Mucosa of rectum (tissue), 2 donors: ENCODE measurements around the gene FAM200A.
A peak's percentile ranks its signal among the peaks of the same experiment; 100 is the strongest.
"Not testable (repeated sequence)": the region's sequence is repeated elsewhere in the genome, so short reads cannot be mapped to it uniquely, and the experiment has no call there.

Experiments
- H3K27ac ChIP-seq, 2 donors: one replicate each; pipeline ENCODE4 v1.7.0; 2013; ENCODE audit warnings: inconsistent platforms in 2 of 2, low read depth in 2 of 2, low read length in 2 of 2
- H3K27me3 ChIP-seq, 2 donors: one replicate each; pipeline ENCODE4 v1.7.0; 2013; ENCODE audit warnings: low read length in 2 of 2; ENCODE audit not compliant: control insufficient read depth in 2 of 2, insufficient read depth in 2 of 2
- H3K36me3 ChIP-seq, 2 donors: one replicate each; pipeline ENCODE4 v1.7.0; 2013; ENCODE audit warnings: low read length in 2 of 2; ENCODE audit not compliant: control insufficient read depth in 2 of 2, insufficient read depth in 2 of 2
- H3K4me1 ChIP-seq, 2 donors: one replicate each; pipeline ENCODE4 v1.7.0; 2013; ENCODE audit warnings: low read length in 2 of 2, mild to moderate bottlenecking in 1 of 2; ENCODE audit not compliant: control insufficient read depth in 2 of 2, insufficient read depth in 2 of 2
- H3K4me3 ChIP-seq, 2 donors: one replicate each; pipeline ENCODE4 v1.7.0; 2013; ENCODE audit warnings: low read length in 2 of 2
- H3K9ac ChIP-seq, 2 donors: one replicate each; pipeline ENCODE4 v1.7.0; 2013; ENCODE audit warnings: low read length in 2 of 2, low read depth in 1 of 2, mild to moderate bottlenecking in 1 of 2
- H3K9me3 ChIP-seq, 2 donors: one replicate each; pipeline ENCODE4 v1.7.0; 2013; ENCODE audit warnings: low read length in 2 of 2; ENCODE audit not compliant: control insufficient read depth in 2 of 2
- donor health status: healthy.
- donor health status: Normal muscosa, but diverticular disease.

FAM200A gene

GRCh38 chr7:99559175-99559915, 7.4 kb upstream of the FAM200A start:
- peaks cover 34 to 42% of the 10 kb centered on the region in 2 donors for H3K36me3 ChIP-seq
- H3K4me1 ChIP-seq: peaks cover 14 to 20% of the 10 kb centered on the region in 2 donors

GRCh38 chr7:99558306-99559174, 6.6 kb upstream of the FAM200A start, which contains the start of gene ZNF655:
TSS of gene ZNF655 (plus strand) at chr7:99558642. CDS start at chr7:99560560, 1,918 bp downstream.
- Histone ChIP-seq H3K9me3 (no peaks in the 10 kb centered on the region), H3K27me3 (no peaks in the 10 kb centered on the region), H3K4me3 (peak within 1 kb of the TSS; percentile 91 to 92), H3K27ac (peak within 1 kb of the TSS; percentile 97), H3K36me3 (peaks cover 27 to 38% of the 10 kb centered on the region in 2 donors), H3K9ac (peak within 1 kb of the TSS; percentile 92 to 99), H3K4me1 (peaks cover 14 to 20% of the 10 kb centered on the region in 2 donors)

More at GRCh38 chr7:99559175-99559915, 7.4 kb upstream of the FAM200A start:
- Histone ChIP-seq H3K4me3 (peak overlapping the region; percentile 91 to 92), H3K9ac (peak overlapping the region; percentile 92 to 99), H3K9me3 (no peaks in the 10 kb centered on the region), H3K27me3 (no peaks in the 10 kb centered on the region), H3K27ac (peak overlapping the region; percentile 97)

DNA sequence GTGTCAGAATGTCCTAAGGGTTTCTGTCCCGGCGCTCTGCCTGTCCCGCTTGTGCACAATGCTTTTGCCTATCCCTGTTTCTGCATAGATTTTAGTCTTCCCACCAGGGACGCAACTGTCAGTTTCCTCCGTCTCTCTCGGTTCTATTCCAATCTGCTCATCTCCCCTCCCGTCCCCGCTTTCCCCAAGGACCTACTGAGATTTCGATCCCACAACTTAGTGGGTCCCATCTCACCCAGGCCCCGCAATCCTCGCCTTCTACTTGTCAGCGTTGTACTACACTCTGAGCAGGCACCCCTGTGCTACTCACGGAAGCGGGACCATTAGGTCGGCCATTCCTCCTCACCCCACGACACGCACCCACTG, 6.0 kb upstream of the FAM200A start:
- Histone ChIP-seq H3K4me3 (peak overlapping the region; percentile 91 to 92), H3K27ac (peak overlapping the region; percentile 97), H3K9me3 (no peaks in the 10 kb centered on the region), H3K4me1 (peaks cover 14 to 19% of the 10 kb centered on the region in 2 donors), H3K27me3 (no peaks in the 10 kb centered on the region), H3K36me3 (peaks cover 25 to 37% of the 10 kb centered on the region in 2 donors), H3K9ac (peak overlapping the region; percentile 92 to 99)

DNA sequence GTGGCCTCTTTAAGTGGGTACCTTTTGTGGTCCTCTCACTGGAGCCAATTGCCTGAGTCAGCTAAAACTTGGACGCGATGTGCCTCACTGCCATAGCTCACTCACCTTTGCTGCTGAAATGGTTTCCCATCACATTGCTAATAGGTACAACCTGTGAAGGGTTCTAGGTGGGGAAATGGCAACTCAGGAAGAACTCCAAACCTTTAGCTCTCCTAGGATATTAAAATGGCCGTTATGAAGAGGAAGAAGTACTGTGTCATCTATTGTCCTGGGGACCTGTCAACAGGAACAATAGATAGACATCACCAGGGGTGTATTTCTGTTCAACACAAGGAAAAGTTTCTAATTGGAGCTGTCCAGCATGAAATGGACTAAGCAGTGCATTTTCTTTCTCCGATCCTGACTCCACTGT, 5.3 kb upstream of the FAM200A start:
- Histone ChIP-seq H3K9ac (peak overlapping the region; percentile 92 to 99), H3K27ac (peak overlapping the region in 1 of 2 donors; percentile 97), H3K36me3 (peaks cover 19 to 29% of the 10 kb centered on the region in 2 donors), H3K9me3 (no peaks in the 10 kb centered on the region), H3K27me3 (no peaks in the 10 kb centered on the region), H3K4me1 (peaks cover 7 to 22% of the 10 kb centered on the region in 2 donors), H3K4me3 (peak overlapping the region; percentile 91 to 92)

DNA sequence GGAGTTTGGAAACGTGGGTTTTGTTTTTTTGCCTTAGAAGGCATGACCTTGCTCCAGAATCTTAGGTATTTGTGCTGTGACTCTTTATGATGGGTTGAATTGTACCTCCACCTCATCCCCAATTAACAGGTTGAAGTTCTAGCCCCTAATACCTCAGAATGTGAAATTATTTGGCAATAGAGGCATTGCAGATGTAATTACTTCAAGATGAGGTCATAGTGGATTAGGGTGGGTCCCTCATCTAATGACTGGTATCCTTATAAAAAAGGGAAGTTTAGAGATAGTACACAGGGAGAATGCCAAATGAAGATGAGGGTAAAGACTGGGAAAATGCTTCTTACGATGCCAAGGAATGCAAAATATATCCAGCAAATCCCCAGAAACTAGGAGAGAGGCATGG, 3.0 kb upstream of the FAM200A start:
- no peak overlapping the region for H3K4me3 ChIP-seq
- peaks cover 0 to 11% of the 10 kb centered on the region in 2 donors for H3K36me3 ChIP-seq
- H3K4me1 ChIP-seq: peaks cover 5 to 21% of the 10 kb centered on the region in 2 donors
- H3K9me3 ChIP-seq: no peaks in the 10 kb centered on the region
- no peak overlapping the region for H3K27ac ChIP-seq
- H3K9ac ChIP-seq: no peak overlapping the region
- H3K27me3 ChIP-seq: no peaks in the 10 kb centered on the region

GRCh38 chr7:99553039-99553438, 1.1 kb upstream of the FAM200A start:
- Histone ChIP-seq H3K9me3 (no peaks in the 10 kb centered on the region), H3K27me3 (no peaks in the 10 kb centered on the region), H3K4me1 (peaks cover 5 to 13% of the 10 kb centered on the region in 2 donors), H3K36me3 (peaks cover 4 to 14% of the 10 kb centered on the region in 2 donors), H3K4me3 (no peak overlapping the region), H3K27ac (no peak overlapping the region), H3K9ac (no peak overlapping the region)

DNA sequence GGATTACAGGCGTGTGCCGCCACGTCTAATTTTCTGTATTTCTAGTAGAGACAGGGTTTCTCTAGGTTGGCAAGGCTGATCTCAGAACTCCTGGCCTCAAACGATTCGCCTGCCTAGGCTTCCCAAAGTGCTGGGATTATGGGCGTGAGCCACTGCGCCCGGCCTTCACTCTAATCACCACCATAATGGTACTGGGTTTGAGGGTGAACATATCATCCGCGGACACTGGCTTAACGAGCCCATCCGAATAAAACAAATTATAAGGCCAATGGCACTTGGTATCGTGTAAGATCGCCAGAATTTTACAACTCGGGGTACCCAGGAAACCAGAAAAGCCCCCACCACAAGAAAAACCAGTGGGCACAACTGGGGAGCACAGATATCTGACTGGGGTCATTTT, 580 bp downstream of the FAM200A start:
- no peaks in the 10 kb centered on the region for H3K27me3 ChIP-seq
- peak overlapping the region; percentile 91 to 97 for H3K4me3 ChIP-seq
- no peaks in the 10 kb centered on the region for H3K9me3 ChIP-seq
- H3K4me1 ChIP-seq: peaks cover 0 to 5% of the 10 kb centered on the region in 2 donors
- peak overlapping the region; percentile 50 to 84 for H3K27ac ChIP-seq
- H3K9ac ChIP-seq: peak overlapping the region; percentile 92 to 99
- peaks cover 13 to 24% of the 10 kb centered on the region in 2 donors for H3K36me3 ChIP-seq

GRCh38 chr7:99549545-99549944, 2.4 kb downstream of the FAM200A start:
- not testable (repeated sequence) for H3K27me3 ChIP-seq, H3K9ac ChIP-seq, H3K27ac ChIP-seq, H3K4me1 ChIP-seq, H3K9me3 ChIP-seq, H3K4me3 ChIP-seq
- peaks cover 13 to 20% of the 10 kb centered on the region in 2 donors for H3K36me3 ChIP-seq

- H3K27ac ChIP-seq, H3K27me3 ChIP-seq, H3K4me3 ChIP-seq, H3K9me3 ChIP-seq, H3K4me1 ChIP-seq, H3K9ac ChIP-seq: not testable (repeated sequence)
- peaks cover 13% of the 10 kb centered on the region in 2 donors for H3K36me3 ChIP-seq
Observed at GRCh38 chr7:99545308-99545707, 6.6 kb downstream of the FAM200A start.

DNA sequence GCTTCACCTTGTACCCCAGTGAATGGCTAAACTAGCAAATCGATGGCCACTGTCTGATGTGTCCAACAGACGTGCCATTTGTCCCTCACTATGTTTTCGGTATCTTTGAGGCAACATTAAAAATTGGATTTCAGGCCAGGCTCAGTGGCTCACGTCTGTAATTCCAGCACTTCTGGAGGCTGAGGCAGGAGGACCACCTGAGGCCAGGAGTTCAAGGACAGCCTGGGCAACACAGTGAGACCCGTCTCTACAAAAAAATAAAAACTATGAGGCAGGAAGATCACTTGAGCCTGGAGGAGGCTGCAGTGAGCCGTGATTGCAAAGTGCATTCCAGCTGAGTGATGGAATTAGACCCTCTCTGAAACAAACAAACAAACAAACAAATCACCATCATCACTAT, 8.0 kb downstream of the FAM200A start:
- no peak overlapping the region for H3K9ac ChIP-seq
- H3K27ac ChIP-seq: no peak overlapping the region
- peaks cover 0 to 5% of the 10 kb centered on the region in 2 donors for H3K9me3 ChIP-seq
- H3K36me3 ChIP-seq: peaks cover 13% of the 10 kb centered on the region in 2 donors
- H3K27me3 ChIP-seq: no peaks in the 10 kb centered on the region
- no peaks in the 10 kb centered on the region for H3K4me1 ChIP-seq
- H3K4me3 ChIP-seq: no peak overlapping the region
